Panc1 (cell line): Measurements from ENCODE around the gene PSMB8. TPM values are rescaled to one million over a fixed set of nuclear protein-coding genes. Genes with fewer than 3 reads are reported as not detected.

ENCODE experiments used
- ATAC-seq: fragments of 200-7000 bp; cut with Tn5 transposase; 2 replicates; pipeline ENCODE4 v1.9.1; 2020; ENCODE audit warnings: mild to moderate bottlenecking, moderate library complexity
- BruUV-seq: library from RNA; stranded (reverse); fragments of 400-500 nt; replicated peaks from 2 replicates; lab custom pipeline; 2021; lab: Mats Ljungman, UMichigan
- CTCF ChIA-PET: fragments of 300-600 bp; sonication (Branson Sonifier 250); formaldehyde crosslinking; loops from one replicate; lab custom pipeline; 2022; ENCODE audit warnings: antibody characterized with exemption; lab: Charles Lee
- POLR2A ChIA-PET: fragments of 300-600 bp; sonication (Branson Sonifier 250); formaldehyde crosslinking; loops from one replicate; lab custom pipeline; 2022; ENCODE audit warnings: antibody characterized with exemption; lab: Charles Lee
- DNase-seq: peaks from one replicate; pipeline ENCODE4 v3.0.0-alpha.2; 2010; ENCODE audit warnings: low read depth, low spot score
- H3K27ac ChIP-seq: 2 replicates; pipeline ENCODE4 v1.5.1; 2011; ENCODE audit warnings: mild to moderate bottlenecking, low read length, inconsistent platforms
- H3K27me3 ChIP-seq: fragments of 200-500 bp; sonication (Bioruptor generic); 2 replicates; pipeline ENCODE4 v1.6.0; 2014; ENCODE audit warnings: low read length, inconsistent platforms; ENCODE audit not compliant: control insufficient read depth, insufficient read depth
- H3K36me3 ChIP-seq: fragments of 200-500 bp; sonication (Bioruptor generic); 2 replicates; pipeline ENCODE4 v1.5.1; 2014; ENCODE audit warnings: inconsistent platforms, mild to moderate bottlenecking, low read length, moderate library complexity; ENCODE audit not compliant: control insufficient read depth, insufficient read depth
- H3K4me1 ChIP-seq: 2 replicates; pipeline ENCODE4 v1.5.1; 2011; ENCODE audit warnings: inconsistent platforms, mild to moderate bottlenecking, low read length, moderate library complexity; ENCODE audit not compliant: control insufficient read depth, insufficient read depth
- H3K4me3 ChIP-seq, 2 experiments: 2 replicates each; pipeline ENCODE4 v1.5.1; 2011 to 2012; ENCODE audit warnings: low read depth in 2 of 2, low read length in 2 of 2, mild to moderate bottlenecking in 2 of 2, inconsistent platforms in 1 of 2, moderate library complexity in 1 of 2
- H3K9me3 ChIP-seq: fragments of 200-500 bp; sonication (Bioruptor generic); 2 replicates; pipeline ENCODE4 v1.5.1; 2014; ENCODE audit warnings: low read depth, mild to moderate bottlenecking, inconsistent platforms, low read length, moderate library complexity; ENCODE audit not compliant: control insufficient read depth, insufficient read depth
- POLR2AphosphoS5 ChIP-seq: IDR thresholded peaks from 2 replicates; pipeline ENCODE4 v1.6.1; 2012; ENCODE audit warnings: mild to moderate bottlenecking, low read depth, low read length, moderate library complexity
- SIN3A ChIP-seq: IDR thresholded peaks from 2 replicates; pipeline ENCODE4 v1.6.1; 2012; ENCODE audit warnings: low read depth, mild to moderate bottlenecking, low read length, moderate library complexity, borderline replicate concordance; ENCODE audit not compliant: insufficient read depth
- TCF7L2 ChIP-seq: IDR thresholded peaks from 2 replicates; pipeline ENCODE4 v1.6.1; 2011; ENCODE audit warnings: mild to moderate bottlenecking, low read depth, low read length, inconsistent platforms
- in situ Hi-C: cut with HindIII; loops from 2 replicates; pipeline ENCODE4 v1.10.0; 2016; ENCODE audit warnings: low sequenced_read_pairs, low pct_unique_long_range_greater_than_20kb
- intact Hi-C: fragments of 100-400 bp; cut with micrococcal nuclease; formaldehyde crosslinking; loops from one replicate; pipeline ENCODE4 v1.10.0; 2022; ENCODE audit not compliant: unreplicated experiment
- total RNA-seq: library from RNA; stranded (reverse); gene quantifications from one replicate; pipeline ENCODE4 v1.2.1, GENCODE V29; 2021; ENCODE audit not compliant: unreplicated experiment
- TF ChIP-seq, protein P1 (sequence below), 2 experiments: IDR thresholded peaks; 2 replicates each; pipeline ENCODE4 v1.6.1; 2011 to 2012; ENCODE audit warnings: low read depth in 2 of 2, control low read depth in 1 of 2, low read length in 1 of 2, mild to moderate bottlenecking in 1 of 2, moderate library complexity in 1 of 2; ENCODE audit not compliant: insufficient read depth in 1 of 2
- TF ChIP-seq, protein P2 (sequence below): fragments of 450-650 bp; IDR thresholded peaks from 2 replicates; pipeline ENCODE4 v1.5.1; 2017; ENCODE audit warnings: mild to moderate bottlenecking

PSMB8 gene
- total RNA-seq, 1 experiment from 2014 or later, result 43.8 TPM

DNA sequence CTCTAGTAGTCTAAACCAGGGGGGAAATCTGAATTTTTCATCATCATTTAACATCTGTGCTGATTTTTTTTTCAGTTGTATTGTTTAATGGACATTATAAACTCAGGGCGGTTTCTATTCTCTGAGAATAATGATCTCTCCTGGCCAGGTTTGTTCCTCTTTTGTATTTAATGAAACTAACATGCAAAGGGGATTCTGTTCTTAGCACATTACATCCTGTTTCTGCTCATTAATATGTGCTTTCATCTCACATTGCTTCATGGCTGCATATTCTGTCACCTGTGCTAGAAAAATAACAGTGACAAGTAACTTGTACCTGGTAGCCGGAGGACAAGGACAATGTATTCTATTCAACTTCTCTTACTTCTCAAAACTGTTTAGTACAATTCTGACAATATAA is 27.9 kb downstream of the PSMB8 start:
- no TSS peak for BruUV-seq
- in situ Hi-C loops (no loop called here), intact Hi-C loops (no loop called here)
- ATAC-seq (no peak), DNase-seq (no peak)
- TF ChIP-seq, protein P1, sequence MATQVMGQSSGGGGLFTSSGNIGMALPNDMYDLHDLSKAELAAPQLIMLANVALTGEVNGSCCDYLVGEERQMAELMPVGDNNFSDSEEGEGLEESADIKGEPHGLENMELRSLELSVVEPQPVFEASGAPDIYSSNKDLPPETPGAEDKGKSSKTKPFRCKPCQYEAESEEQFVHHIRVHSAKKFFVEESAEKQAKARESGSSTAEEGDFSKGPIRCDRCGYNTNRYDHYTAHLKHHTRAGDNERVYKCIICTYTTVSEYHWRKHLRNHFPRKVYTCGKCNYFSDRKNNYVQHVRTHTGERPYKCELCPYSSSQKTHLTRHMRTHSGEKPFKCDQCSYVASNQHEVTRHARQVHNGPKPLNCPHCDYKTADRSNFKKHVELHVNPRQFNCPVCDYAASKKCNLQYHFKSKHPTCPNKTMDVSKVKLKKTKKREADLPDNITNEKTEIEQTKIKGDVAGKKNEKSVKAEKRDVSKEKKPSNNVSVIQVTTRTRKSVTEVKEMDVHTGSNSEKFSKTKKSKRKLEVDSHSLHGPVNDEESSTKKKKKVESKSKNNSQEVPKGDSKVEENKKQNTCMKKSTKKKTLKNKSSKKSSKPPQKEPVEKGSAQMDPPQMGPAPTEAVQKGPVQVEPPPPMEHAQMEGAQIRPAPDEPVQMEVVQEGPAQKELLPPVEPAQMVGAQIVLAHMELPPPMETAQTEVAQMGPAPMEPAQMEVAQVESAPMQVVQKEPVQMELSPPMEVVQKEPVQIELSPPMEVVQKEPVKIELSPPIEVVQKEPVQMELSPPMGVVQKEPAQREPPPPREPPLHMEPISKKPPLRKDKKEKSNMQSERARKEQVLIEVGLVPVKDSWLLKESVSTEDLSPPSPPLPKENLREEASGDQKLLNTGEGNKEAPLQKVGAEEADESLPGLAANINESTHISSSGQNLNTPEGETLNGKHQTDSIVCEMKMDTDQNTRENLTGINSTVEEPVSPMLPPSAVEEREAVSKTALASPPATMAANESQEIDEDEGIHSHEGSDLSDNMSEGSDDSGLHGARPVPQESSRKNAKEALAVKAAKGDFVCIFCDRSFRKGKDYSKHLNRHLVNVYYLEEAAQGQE (IDR thresholded peaks at IDR 0.05; ENCODE audit: insufficient read depth in 1 of 2, low read depth in 2 of 2, low read length in 1 of 2), result no peak
- TF ChIP-seq POLR2AphosphoS5 (no peak), TCF7L2 (no peak), SIN3A (no peak)
- TF ChIP-seq, protein P2, sequence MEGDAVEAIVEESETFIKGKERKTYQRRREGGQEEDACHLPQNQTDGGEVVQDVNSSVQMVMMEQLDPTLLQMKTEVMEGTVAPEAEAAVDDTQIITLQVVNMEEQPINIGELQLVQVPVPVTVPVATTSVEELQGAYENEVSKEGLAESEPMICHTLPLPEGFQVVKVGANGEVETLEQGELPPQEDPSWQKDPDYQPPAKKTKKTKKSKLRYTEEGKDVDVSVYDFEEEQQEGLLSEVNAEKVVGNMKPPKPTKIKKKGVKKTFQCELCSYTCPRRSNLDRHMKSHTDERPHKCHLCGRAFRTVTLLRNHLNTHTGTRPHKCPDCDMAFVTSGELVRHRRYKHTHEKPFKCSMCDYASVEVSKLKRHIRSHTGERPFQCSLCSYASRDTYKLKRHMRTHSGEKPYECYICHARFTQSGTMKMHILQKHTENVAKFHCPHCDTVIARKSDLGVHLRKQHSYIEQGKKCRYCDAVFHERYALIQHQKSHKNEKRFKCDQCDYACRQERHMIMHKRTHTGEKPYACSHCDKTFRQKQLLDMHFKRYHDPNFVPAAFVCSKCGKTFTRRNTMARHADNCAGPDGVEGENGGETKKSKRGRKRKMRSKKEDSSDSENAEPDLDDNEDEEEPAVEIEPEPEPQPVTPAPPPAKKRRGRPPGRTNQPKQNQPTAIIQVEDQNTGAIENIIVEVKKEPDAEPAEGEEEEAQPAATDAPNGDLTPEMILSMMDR, result no peak
- H3K27me3 ChIP-seq, result peaks cover 2% of the 10 kb centered on the region; the same call in 1 of the 2 replicates
- H3K27ac ChIP-seq, result no peak overlapping the region
- no peak overlapping the region for H3K4me3 ChIP-seq
- CTCF ChIA-PET, result no interaction called here
- H3K4me1 ChIP-seq, result no peaks in the 10 kb centered on the region
- H3K36me3 ChIP-seq, result no peaks in the 10 kb centered on the region
- POLR2A ChIA-PET, result no interaction called here
- H3K9me3 ChIP-seq, result no peaks in the 10 kb centered on the region

DNA sequence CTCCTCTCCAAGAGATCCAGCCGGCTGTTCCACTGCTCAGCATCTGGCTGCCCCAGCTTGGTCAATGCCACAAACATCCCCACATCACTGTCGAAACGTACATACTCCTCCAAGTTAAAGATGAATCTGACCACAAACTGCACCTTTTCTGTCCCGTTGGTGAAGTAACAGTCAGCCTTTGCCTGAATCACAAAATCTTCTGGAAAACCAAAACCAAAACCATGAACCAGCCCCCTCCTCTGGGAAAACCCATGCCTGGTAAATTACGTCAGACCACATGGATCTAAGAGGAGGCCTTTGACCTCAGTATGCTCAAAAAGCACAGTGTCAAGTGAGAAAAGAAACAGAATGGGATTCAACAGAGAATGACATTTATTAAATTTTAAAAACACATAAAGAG is 28.7 kb downstream of the PSMB8 start:
- ATAC-seq (no peak), DNase-seq (no peak)
- H3K27me3 ChIP-seq, result peaks cover 2% of the 10 kb centered on the region; the same call in 1 of the 2 replicates
- no peaks in the 10 kb centered on the region for H3K9me3 ChIP-seq
- BruUV-seq, result no TSS peak
- intact Hi-C loops (no loop called here), in situ Hi-C loops (no loop called here)
- no peak overlapping the region for H3K4me3 ChIP-seq
- ChIA-PET CTCF (no interaction called here), POLR2A (no interaction called here)
- no peak for TF ChIP-seq POLR2AphosphoS5
- TF ChIP-seq, protein P2, result no peak
- no peak for TF ChIP-seq TCF7L2
- TF ChIP-seq SIN3A, result no peak
- TF ChIP-seq, protein P1 (IDR thresholded peaks at IDR 0.05; ENCODE audit: insufficient read depth in 1 of 2, low read depth in 2 of 2, low read length in 1 of 2), result no peak
- H3K36me3 ChIP-seq, result no peaks in the 10 kb centered on the region
- H3K27ac ChIP-seq, result no peak overlapping the region
- no peaks in the 10 kb centered on the region for H3K4me1 ChIP-seq
